AG04450 (cell line): ENCODE measurements around the gene ZNF518B. TPM values are rescaled to one million over a fixed set of nuclear protein-coding genes. Genes with fewer than 3 reads are reported as not detected.

Experiments
- CTCF ChIA-PET: fragments of 300-600, 350-600 bp; formaldehyde crosslinking; extraction: SDS; loops from one replicate; lab custom pipeline; 2022; ENCODE audit warnings: antibody characterized with exemption, inconsistent platforms; lab: Charles Lee
- POLR2A ChIA-PET: fragments of 350-600 bp; formaldehyde crosslinking; extraction: SDS; loops from one replicate; lab custom pipeline; 2021; ENCODE audit warnings: antibody characterized with exemption, inconsistent platforms; lab: Yijun Ruan, JAX
- DNase-seq: peaks from one replicate; pipeline ENCODE4 v3.0.0-alpha.2; 2011; ENCODE audit warnings: low read depth, low spot score
- H3K27ac ChIP-seq: one replicate; pipeline ENCODE4 v1.5.1; 2012; ENCODE audit warnings: low read depth, low read length, control low read depth
- H3K27me3 ChIP-seq: one replicate; pipeline ENCODE4 v1.6.0; 2012; ENCODE audit warnings: low read length; ENCODE audit not compliant: control insufficient read depth, insufficient read depth
- H3K4me3 ChIP-seq: 2 replicates; pipeline ENCODE4 v1.5.1; 2011; ENCODE audit warnings: mild to moderate bottlenecking, low read depth, low read length, control low read depth
- H3K9me3 ChIP-seq: 2 replicates; pipeline ENCODE4 v1.5.1; 2012; ENCODE audit warnings: low read length; ENCODE audit not compliant: control insufficient read depth, insufficient read depth
- CTCF ChIP-seq: IDR thresholded peaks from 2 replicates; pipeline ENCODE4 v1.5.1; 2011; ENCODE audit warnings: low read depth, low read length, control low read depth, inconsistent platforms
- polyA plus RNA-seq: library from polyadenylated mRNA; depleted of rRNA; stranded (reverse); fragments of >200 nt; gene quantifications from 2 replicates; pipeline ENCODE4 v1.2.3, GENCODE V29; 2011

ZNF518B gene
- polyA plus RNA-seq, 1 experiment = 22.9 TPM

DNA sequence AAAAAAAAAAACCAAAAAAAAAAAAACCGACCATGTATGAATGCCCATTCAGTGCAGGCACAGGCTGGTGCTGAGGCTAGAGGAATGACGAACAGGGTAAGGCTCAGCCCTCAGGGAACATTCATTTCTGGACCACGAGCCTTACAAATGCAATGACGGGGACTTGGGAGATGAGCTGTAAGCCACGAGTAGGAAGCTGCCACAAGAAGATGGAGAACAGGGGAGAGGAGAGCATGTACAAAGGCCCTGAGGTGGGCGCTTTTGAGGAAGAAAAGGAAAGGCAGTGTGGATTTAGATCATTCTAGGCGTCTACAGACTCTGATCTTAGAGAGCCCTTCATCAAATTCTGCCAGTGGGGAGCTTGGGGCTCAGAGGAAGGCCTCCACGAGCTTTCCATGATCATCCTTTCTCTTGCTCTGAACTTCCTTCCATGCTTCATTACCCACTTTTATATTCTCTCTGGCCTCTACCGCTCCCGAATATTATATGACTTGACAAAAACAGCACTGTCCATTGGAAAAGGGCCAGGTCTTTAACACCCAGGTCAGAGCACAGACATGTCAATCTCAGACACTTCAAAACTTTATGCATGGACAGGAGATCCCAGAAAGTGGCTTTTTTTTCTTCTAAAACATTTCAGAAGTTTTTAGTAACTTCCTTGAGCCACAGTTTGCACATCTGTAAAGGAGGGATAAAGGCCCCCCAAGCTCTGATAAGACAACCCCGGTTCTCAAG is 3.3 kb upstream of the ZNF518B start:
- no peak overlapping the region for H3K27ac ChIP-seq
- CTCF ChIA-PET = interaction anchor here (0.5 to 4.1 kb wide), 25 partner anchors 9 to 571 kb away, joined by 3 to 29 read pairs (median 4); no protein-coding TSS in a partner anchor
- TF ChIP-seq CTCF = no peak
- no peak for DNase-seq
- H3K4me3 ChIP-seq = peak overlapping the region; percentile 46
- peaks cover 13% of the 10 kb centered on the region for H3K27me3 ChIP-seq
- H3K9me3 ChIP-seq = peaks cover 20% of the 10 kb centered on the region
- POLR2A ChIA-PET = interaction anchor here (1.4 kb wide), 1 partner anchor 343 kb away, joined by 5 read pairs; the partner anchor contains the start of gene WDR1

DNA sequence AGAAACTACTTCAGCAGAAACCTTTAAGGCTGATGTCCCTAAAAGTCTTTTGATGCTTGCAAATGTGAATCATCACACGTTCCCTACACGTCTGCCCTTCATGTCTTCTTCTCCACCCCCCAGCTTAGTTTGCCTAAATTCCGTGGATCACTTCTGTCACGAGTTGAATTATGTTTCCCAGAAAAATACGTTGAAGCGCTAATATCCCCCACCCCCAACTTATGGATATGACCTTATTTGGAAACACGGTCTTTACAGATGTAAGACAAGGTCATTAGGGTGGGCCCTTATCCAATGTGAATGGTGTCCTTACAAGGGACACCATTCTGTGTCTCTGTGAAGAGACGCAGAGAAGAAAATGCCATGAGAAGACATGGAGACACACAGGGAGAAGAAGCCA is 2.1 kb upstream of the ZNF518B start:
- no peak for TF ChIP-seq CTCF
- no peak for DNase-seq
- no peak overlapping the region for H3K27ac ChIP-seq
- H3K9me3 ChIP-seq = peaks cover 20% of the 10 kb centered on the region
- peaks cover 13% of the 10 kb centered on the region for H3K27me3 ChIP-seq
- no peak overlapping the region for H3K4me3 ChIP-seq
- ChIA-PET POLR2A (no interaction called here), CTCF (interaction anchor here (2.0 kb wide), 1 partner anchor 79 kb away, joined by 5 read pairs; no protein-coding TSS in a partner anchor)

- Histone ChIP-seq H3K27me3 (peaks cover 12% of the 10 kb centered on the region), H3K9me3 (peaks cover 20% of the 10 kb centered on the region), H3K27ac (no peak overlapping the region), H3K4me3 (no peak overlapping the region)
- no peak for DNase-seq
- ChIA-PET POLR2A (no interaction called here), CTCF (interaction anchor here (2.0 kb wide), 1 partner anchor 81 kb away, joined by 5 read pairs; no protein-coding TSS in a partner anchor)
- no peak for TF ChIP-seq CTCF
These were observed 951 bp upstream of the ZNF518B start for GRCh38 chr4:10458177-10458576.

DNA sequence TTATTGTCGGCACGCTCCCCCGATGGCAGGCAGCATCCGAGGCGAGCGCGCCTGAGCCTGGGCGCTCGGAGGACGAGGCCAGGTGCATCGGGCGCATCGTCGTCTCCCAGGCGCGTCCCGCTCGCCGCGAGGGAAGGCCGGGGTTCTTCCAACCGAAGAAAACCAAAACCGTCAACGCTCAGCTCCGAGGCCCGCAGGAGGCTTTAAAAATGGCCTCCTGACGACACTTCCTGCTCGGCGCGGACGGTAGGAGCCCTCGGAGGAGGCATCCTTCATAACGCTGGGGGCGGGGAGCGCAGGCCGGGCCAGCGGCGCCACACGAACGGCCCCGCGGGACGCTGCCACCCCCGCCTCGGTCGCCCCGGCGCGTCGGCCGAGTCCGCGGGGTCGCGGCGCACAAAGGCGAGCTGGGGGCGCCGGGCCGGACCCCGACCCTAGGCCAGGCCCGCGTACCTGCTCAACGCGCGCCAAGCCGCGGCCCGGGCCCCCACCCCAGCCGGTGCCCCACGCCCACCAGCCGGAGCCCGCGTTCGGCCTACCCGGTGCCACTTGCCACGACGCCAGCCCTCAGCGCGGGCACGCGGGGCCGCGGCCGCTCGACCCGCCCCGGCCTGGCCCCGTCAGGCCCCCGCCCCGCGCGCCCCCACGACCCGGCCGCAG is 501 bp downstream of the ZNF518B start:
- Histone ChIP-seq H3K9me3 (peaks cover 16% of the 10 kb centered on the region), H3K4me3 (peak overlapping the region; percentile 66), H3K27ac (peak overlapping the region; percentile 80), H3K27me3 (peaks cover 2% of the 10 kb centered on the region)
- ChIA-PET CTCF (no interaction called here), POLR2A (interaction anchor here (1.1 kb wide), 1 partner anchor 340 kb away, joined by 3 read pairs; the partner anchor contains the start of gene WDR1)
- no peak for TF ChIP-seq CTCF
- no peak for DNase-seq
